SK-N-SH treated with all-trans-retinoic acid at 6 μM for 48 hours (cell line): ENCODE data around the gene GRID1.

Source experiments
- ATAC-seq: fragments of 200-7000 bp; cut with Tn5 transposase; 3 replicates; pipeline ENCODE4 v1.9.1; 2020; ENCODE audit warnings: mild to moderate bottlenecking, moderate library complexity
- ARNTL ChIP-seq: fragments of 450-650 bp; formaldehyde crosslinking; IDR thresholded peaks from 2 replicates; pipeline ENCODE4 v1.5.0; 2020; ENCODE audit warnings: low read depth, mild to moderate bottlenecking, moderate library complexity, borderline replicate concordance
- BACH2 ChIP-seq: fragments of 250-450 bp; sonication (Bioruptor Pico); IDR thresholded peaks from 2 replicates; pipeline ENCODE4 v1.9.0; 2021; ENCODE audit warnings: mild to moderate bottlenecking, borderline replicate concordance
- CSDC2 ChIP-seq: fragments of 250-450 bp; sonication (Bioruptor Pico); IDR thresholded peaks from 2 replicates; pipeline ENCODE4 v1.5.0; 2020; ENCODE audit warnings: mild to moderate bottlenecking, moderate library complexity
- ESRRG ChIP-seq: fragments of 250-450 bp; sonication (Bioruptor Pico); IDR thresholded peaks from 2 replicates; pipeline ENCODE4 v1.6.1; 2021; ENCODE audit warnings: mild to moderate bottlenecking
- ISL1 ChIP-seq: fragments of 250-450 bp; sonication (Bioruptor Pico); IDR thresholded peaks from 2 replicates; pipeline ENCODE4 v2.1.2; 2022; ENCODE audit warnings: mild to moderate bottlenecking, moderate library complexity
- PATZ1 ChIP-seq: fragments of 250-450 bp; sonication (Bioruptor Pico); IDR thresholded peaks from 2 replicates; pipeline ENCODE4 v1.8.0; 2020; ENCODE audit warnings: mild to moderate bottlenecking, moderate library complexity, borderline replicate concordance
- PPARA ChIP-seq: fragments of 250-450 bp; sonication (Bioruptor Pico); IDR thresholded peaks from 2 replicates; pipeline ENCODE4 v1.5.0; 2020; ENCODE audit warnings: mild to moderate bottlenecking, borderline replicate concordance
- TCF4 ChIP-seq: fragments of 250-450 bp; sonication (Bioruptor Pico); IDR thresholded peaks from 2 replicates; pipeline ENCODE4 v1.8.0; 2021; ENCODE audit warnings: mild to moderate bottlenecking, moderate library complexity, borderline replicate concordance
- TOX ChIP-seq: fragments of 250-450 bp; sonication (Bioruptor Pico); IDR thresholded peaks from 2 replicates; pipeline ENCODE4 v1.8.0; 2021; ENCODE audit warnings: mild to moderate bottlenecking, moderate library complexity, borderline replicate concordance
- ZC3H10 ChIP-seq: fragments of 250-450 bp; sonication (Bioruptor Pico); IDR thresholded peaks from 2 replicates; pipeline ENCODE4 v1.5.1; 2021; ENCODE audit warnings: mild to moderate bottlenecking, moderate library complexity
- ZFP3 ChIP-seq: fragments of 250-450 bp; sonication (Bioruptor Pico); IDR thresholded peaks from 2 replicates; pipeline ENCODE4 v1.5.0; 2020; ENCODE audit warnings: mild to moderate bottlenecking, moderate library complexity
- ZFP30 ChIP-seq: fragments of 450-650 bp; formaldehyde crosslinking; IDR thresholded peaks from 2 replicates; pipeline ENCODE4 v1.5.0; 2022; ENCODE audit warnings: mild to moderate bottlenecking, moderate library complexity
- ZNF565 ChIP-seq: fragments of 450-650 bp; formaldehyde crosslinking; conservative IDR thresholded peaks from 2 replicates; pipeline ENCODE4 v1.5.0; 2020; ENCODE audit warnings: low read depth, mild to moderate bottlenecking, moderate library complexity
- ZNF70 ChIP-seq: fragments of 450-650 bp; formaldehyde crosslinking; IDR thresholded peaks from 2 replicates; pipeline ENCODE4 v1.5.0; 2020; ENCODE audit warnings: mild to moderate bottlenecking, moderate library complexity
- ZNF8 ChIP-seq: fragments of 450-650 bp; formaldehyde crosslinking; IDR thresholded peaks from 2 replicates; pipeline ENCODE4 v1.5.0; 2020; ENCODE audit warnings: mild to moderate bottlenecking, moderate library complexity
- TF ChIP-seq, protein P1 (sequence below): fragments of 250-450 bp; sonication (Bioruptor Pico); IDR thresholded peaks from 2 replicates; pipeline ENCODE4 v1.5.1; 2020; ENCODE audit warnings: low read depth, mild to moderate bottlenecking, moderate library complexity
- TF ChIP-seq, protein P2 (sequence below): fragments of 250-450 bp; sonication (Bioruptor Pico); IDR thresholded peaks from 2 replicates; pipeline ENCODE4 v1.5.0; 2020; ENCODE audit warnings: mild to moderate bottlenecking, moderate library complexity
- TF ChIP-seq, protein P3 (sequence below): fragments of 250-450 bp; sonication (Bioruptor Pico); IDR thresholded peaks from 2 replicates; pipeline ENCODE4 v1.5.1; 2021; ENCODE audit warnings: mild to moderate bottlenecking, moderate library complexity

Gene GRID1

GRCh38 chr10:86172301-86172700 is 194.3 kb downstream of the GRID1 start (continued):
- TF ChIP-seq PATZ1 (CRISPR knock-in tag) (no peak), TOX (CRISPR knock-in tag) (no peak), ZNF70 (CRISPR knock-in tag) (no peak)

DNA sequence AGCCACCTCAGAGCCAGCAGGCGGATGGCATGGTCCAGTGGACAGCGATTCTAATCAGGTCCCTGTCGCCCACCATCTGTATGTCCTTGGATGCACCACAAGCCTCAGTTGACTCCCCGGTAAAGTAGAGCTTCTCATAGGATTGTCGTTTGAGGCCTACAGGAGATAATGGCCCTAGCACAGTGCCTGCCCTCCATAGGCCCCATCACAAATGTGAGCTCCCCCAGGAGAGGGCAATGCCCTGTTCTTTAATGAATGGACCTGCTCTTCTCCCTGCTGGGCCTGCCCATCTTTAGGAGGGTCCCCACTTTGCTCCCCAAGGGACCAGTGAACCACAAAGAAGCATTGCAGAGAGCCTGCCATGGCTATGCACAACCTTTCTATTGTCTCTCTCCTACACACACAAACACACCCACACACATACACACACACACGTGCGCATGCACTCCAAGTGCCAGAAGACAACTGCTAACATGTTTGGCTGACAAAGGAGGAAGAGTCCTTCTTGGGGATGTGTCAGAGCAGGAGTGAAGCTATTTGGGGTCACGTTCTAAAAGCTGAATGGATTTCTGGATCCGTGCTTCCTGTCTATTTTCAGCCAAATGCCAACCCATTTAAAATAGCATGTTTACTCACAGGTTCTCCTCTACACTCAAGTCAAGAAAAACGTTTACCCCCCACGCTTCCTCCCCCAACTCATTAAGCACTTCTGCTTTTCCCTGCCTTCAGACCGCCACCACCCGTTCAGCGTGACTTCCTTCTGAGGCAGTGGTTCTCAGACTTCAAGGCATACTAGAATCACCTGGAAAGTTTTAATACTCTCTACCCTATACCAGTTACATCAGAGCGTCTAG is 196.1 kb downstream of the GRID1 start:
- ATAC-seq, result no peak
- TF ChIP-seq PPARA (CRISPR knock-in tag), result no peak
- TF ChIP-seq, all 23 proteins: peak for 0

- no peak for TF ChIP-seq ZNF565 (CRISPR knock-in tag)
- no peak for ATAC-seq
These were observed 196.9 kb downstream of the GRID1 start for GRCh38 chr10:86169506-86170254.

DNA sequence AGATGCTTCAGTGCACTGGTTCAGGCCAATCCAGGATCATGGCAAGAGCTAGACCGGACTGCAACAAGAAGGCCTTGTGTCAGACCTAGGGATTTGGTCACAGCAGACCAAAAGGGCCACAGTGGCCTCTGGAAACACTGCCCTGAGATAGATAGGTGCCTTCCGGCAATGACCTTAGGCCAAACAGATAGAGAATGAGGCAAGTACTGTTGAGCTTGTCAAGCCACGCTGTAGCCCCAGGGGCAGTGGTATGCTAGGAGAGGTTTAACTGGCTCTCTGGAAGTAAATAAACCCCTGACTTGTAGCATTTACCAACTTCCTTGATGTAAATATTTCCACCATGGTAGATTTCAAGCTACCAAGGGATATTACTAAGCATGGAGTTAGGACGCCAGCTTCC is 197.5 kb downstream of the GRID1 start:
- no peak for ATAC-seq
- TF ChIP-seq, protein P1, sequence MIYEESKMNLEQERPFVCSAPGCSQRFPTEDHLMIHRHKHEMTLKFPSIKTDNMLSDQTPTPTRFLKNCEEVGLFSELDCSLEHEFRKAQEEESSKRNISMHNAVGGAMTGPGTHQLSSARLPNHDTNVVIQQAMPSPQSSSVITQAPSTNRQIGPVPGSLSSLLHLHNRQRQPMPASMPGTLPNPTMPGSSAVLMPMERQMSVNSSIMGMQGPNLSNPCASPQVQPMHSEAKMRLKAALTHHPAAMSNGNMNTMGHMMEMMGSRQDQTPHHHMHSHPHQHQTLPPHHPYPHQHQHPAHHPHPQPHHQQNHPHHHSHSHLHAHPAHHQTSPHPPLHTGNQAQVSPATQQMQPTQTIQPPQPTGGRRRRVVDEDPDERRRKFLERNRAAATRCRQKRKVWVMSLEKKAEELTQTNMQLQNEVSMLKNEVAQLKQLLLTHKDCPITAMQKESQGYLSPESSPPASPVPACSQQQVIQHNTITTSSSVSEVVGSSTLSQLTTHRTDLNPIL, result no peak
- TF ChIP-seq, protein P2, sequence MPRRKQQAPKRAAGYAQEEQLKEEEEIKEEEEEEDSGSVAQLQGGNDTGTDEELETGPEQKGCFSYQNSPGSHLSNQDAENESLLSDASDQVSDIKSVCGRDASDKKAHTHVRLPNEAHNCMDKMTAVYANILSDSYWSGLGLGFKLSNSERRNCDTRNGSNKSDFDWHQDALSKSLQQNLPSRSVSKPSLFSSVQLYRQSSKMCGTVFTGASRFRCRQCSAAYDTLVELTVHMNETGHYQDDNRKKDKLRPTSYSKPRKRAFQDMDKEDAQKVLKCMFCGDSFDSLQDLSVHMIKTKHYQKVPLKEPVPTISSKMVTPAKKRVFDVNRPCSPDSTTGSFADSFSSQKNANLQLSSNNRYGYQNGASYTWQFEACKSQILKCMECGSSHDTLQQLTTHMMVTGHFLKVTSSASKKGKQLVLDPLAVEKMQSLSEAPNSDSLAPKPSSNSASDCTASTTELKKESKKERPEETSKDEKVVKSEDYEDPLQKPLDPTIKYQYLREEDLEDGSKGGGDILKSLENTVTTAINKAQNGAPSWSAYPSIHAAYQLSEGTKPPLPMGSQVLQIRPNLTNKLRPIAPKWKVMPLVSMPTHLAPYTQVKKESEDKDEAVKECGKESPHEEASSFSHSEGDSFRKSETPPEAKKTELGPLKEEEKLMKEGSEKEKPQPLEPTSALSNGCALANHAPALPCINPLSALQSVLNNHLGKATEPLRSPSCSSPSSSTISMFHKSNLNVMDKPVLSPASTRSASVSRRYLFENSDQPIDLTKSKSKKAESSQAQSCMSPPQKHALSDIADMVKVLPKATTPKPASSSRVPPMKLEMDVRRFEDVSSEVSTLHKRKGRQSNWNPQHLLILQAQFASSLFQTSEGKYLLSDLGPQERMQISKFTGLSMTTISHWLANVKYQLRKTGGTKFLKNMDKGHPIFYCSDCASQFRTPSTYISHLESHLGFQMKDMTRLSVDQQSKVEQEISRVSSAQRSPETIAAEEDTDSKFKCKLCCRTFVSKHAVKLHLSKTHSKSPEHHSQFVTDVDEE (CRISPR knock-in tag), result no peak
- TF ChIP-seq ISL1 (CRISPR knock-in tag) (no peak), ESRRG (CRISPR knock-in tag) (no peak), ZC3H10 (CRISPR knock-in tag) (no peak), ZFP30 (CRISPR knock-in tag) (no peak), ZNF8 (CRISPR knock-in tag) (no peak), CSDC2 (no peak), ZNF565 (CRISPR knock-in tag) (no peak), TCF4 (CRISPR knock-in tag) (no peak), ZNF70 (CRISPR knock-in tag) (no peak), ARNTL (CRISPR knock-in tag) (no peak), BACH2 (no peak)
- TF ChIP-seq, protein P3, sequence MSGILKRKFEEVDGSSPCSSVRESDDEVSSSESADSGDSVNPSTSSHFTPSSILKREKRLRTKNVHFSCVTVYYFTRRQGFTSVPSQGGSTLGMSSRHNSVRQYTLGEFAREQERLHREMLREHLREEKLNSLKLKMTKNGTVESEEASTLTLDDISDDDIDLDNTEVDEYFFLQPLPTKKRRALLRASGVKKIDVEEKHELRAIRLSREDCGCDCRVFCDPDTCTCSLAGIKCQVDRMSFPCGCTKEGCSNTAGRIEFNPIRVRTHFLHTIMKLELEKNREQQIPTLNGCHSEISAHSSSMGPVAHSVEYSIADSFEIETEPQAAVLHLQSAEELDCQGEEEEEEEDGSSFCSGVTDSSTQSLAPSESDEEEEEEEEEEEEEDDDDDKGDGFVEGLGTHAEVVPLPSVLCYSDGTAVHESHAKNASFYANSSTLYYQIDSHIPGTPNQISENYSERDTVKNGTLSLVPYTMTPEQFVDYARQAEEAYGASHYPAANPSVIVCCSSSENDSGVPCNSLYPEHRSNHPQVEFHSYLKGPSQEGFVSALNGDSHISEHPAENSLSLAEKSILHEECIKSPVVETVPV, result no peak

GRCh38 chr10:86168256-86168655 is 198.3 kb downstream of the GRID1 start:
- ATAC-seq, result no peak
- TF ChIP-seq ZFP3 (no peak), ZNF70 (CRISPR knock-in tag) (no peak), BACH2 (no peak)
